PC-9 (cell line): Measurements from ENCODE around the gene STRN4. TPM values are rescaled to one million over a fixed set of nuclear protein-coding genes. Genes with fewer than 3 reads are reported as not detected.

Experiments used
- BruUV-seq: library from RNA; stranded (reverse); fragments of 400-500 nt; replicated peaks from 2 replicates; lab custom pipeline; 2021; lab: Mats Ljungman, UMichigan
- CTCF ChIA-PET: fragments of 300-600 bp; sonication (Branson Sonifier 250); formaldehyde crosslinking; loops from one replicate; lab custom pipeline; 2022; ENCODE audit warnings: antibody characterized with exemption; lab: Charles Lee
- POLR2A ChIA-PET: fragments of 300-600 bp; sonication (Branson Sonifier 250); formaldehyde crosslinking; loops from one replicate; lab custom pipeline; 2022; ENCODE audit warnings: antibody characterized with exemption; ENCODE audit not compliant: unreplicated experiment; lab: Charles Lee
- DNase-seq, 2 experiments: peaks; one replicate each; pipeline versions ENCODE4 v3.0.0 to v3.0.0-alpha.2; 2015 to 2022; ENCODE audit warnings: mixed read lengths in 1 of 2
- H2AFZ ChIP-seq: fragments of 200-600 bp; sonication (generic); 2 replicates; pipeline ENCODE4 v1.8.1; 2017; ENCODE audit warnings: antibody characterized with exemption
- H3F3A ChIP-seq: fragments of 200-600 bp; sonication (generic); 2 replicates; pipeline ENCODE4 v1.8.1; 2017; ENCODE audit warnings: antibody characterized with exemption, mild to moderate bottlenecking, low read depth; ENCODE audit not compliant: insufficient read depth
- H3K27ac ChIP-seq: fragments of 200-600 bp; sonication (generic); 2 replicates; pipeline ENCODE4 v1.6.1; 2016; ENCODE audit warnings: mixed run types
- H3K27me3 ChIP-seq: fragments of 200-600 bp; sonication (generic); 2 replicates; pipeline ENCODE4 v1.6.1; 2016; ENCODE audit warnings: low read depth, mixed run types; ENCODE audit not compliant: insufficient read depth
- H3K36me3 ChIP-seq: fragments of 200-600 bp; sonication (generic); 2 replicates; pipeline ENCODE4 v1.6.1; 2016; ENCODE audit warnings: low read depth, mixed run types
- H3K4me1 ChIP-seq: fragments of 200-600 bp; sonication (generic); replicated peaks from 2 replicates; pipeline ENCODE4 v1.6.1; 2016; ENCODE audit warnings: mixed run types; ENCODE audit not compliant: insufficient read depth
- H3K4me2 ChIP-seq: fragments of 200-600 bp; sonication (generic); 2 replicates; pipeline ENCODE4 v1.6.1; 2017; ENCODE audit warnings: mixed run types
- H3K4me3 ChIP-seq: fragments of 200-600 bp; sonication (generic); 2 replicates; pipeline ENCODE4 v1.6.1; 2016; ENCODE audit warnings: mixed run types
- H3K79me2 ChIP-seq: fragments of 200-600 bp; sonication (generic); 2 replicates; pipeline ENCODE4 v1.6.1; 2017; ENCODE audit warnings: low read depth, mixed run types
- H3K9me2 ChIP-seq: fragments of 200-600 bp; sonication (generic); 2 replicates; pipeline ENCODE4 v1.8.1; 2017; ENCODE audit warnings: mild to moderate bottlenecking; ENCODE audit not compliant: insufficient read depth
- H3K9me3 ChIP-seq: fragments of 200-600 bp; sonication (generic); 2 replicates; pipeline ENCODE4 v1.8.1; 2016; ENCODE audit warnings: low read depth; ENCODE audit not compliant: insufficient read depth
- H4K20me1 ChIP-seq: fragments of 200-600 bp; sonication (generic); 2 replicates; pipeline ENCODE4 v1.8.1; 2017; ENCODE audit not compliant: insufficient read depth
- EZH2 ChIP-seq: fragments of 200-600 bp; sonication (generic); IDR thresholded peaks from 2 replicates; pipeline ENCODE4 v1.8.0; 2017; ENCODE audit warnings: antibody characterized with exemption, low read depth
- intact Hi-C: fragments of 100-400 bp; cut with micrococcal nuclease; formaldehyde crosslinking; loops from one replicate; pipeline ENCODE4 v1.10.0; 2022; ENCODE audit not compliant: unreplicated experiment
- total RNA-seq: library from RNA; stranded (reverse); gene quantifications from 2 replicates; pipeline ENCODE4 v1.2.3, GENCODE V29; 2021
- TF ChIP-seq, protein P1 (sequence below): fragments of 200-600 bp; sonication (generic); conservative IDR thresholded peaks from 2 replicates; pipeline ENCODE4 v1.6.1; 2017; ENCODE audit warnings: mixed run types, antibody characterized with exemption, mild to moderate bottlenecking, moderate library complexity

STRN4 gene
- total RNA-seq, 1 experiment from 2014 or later: 93.3 TPM

- H3K9me2 ChIP-seq: no peaks in the 10 kb centered on the region
- H3K4me3 ChIP-seq: no peak overlapping the region
- no peak for TF ChIP-seq EZH2
- TF ChIP-seq, protein P1, sequence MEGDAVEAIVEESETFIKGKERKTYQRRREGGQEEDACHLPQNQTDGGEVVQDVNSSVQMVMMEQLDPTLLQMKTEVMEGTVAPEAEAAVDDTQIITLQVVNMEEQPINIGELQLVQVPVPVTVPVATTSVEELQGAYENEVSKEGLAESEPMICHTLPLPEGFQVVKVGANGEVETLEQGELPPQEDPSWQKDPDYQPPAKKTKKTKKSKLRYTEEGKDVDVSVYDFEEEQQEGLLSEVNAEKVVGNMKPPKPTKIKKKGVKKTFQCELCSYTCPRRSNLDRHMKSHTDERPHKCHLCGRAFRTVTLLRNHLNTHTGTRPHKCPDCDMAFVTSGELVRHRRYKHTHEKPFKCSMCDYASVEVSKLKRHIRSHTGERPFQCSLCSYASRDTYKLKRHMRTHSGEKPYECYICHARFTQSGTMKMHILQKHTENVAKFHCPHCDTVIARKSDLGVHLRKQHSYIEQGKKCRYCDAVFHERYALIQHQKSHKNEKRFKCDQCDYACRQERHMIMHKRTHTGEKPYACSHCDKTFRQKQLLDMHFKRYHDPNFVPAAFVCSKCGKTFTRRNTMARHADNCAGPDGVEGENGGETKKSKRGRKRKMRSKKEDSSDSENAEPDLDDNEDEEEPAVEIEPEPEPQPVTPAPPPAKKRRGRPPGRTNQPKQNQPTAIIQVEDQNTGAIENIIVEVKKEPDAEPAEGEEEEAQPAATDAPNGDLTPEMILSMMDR: no peak
- ChIA-PET POLR2A (interaction anchor here (0.6 kb wide), 2 partner anchors 107 to 348 kb away, joined by 3 read pairs; no protein-coding TSS in a partner anchor), CTCF (interaction anchor here (0.6 kb wide), 1 partner anchor 1673 kb away, joined by 3 read pairs; no protein-coding TSS in a partner anchor)
- no peaks in the 10 kb centered on the region for H3K27me3 ChIP-seq
- H3F3A ChIP-seq: peaks cover 43% of the 10 kb centered on the region; the same call in 1 of the 2 replicates
- H3K9me3 ChIP-seq: no peaks in the 10 kb centered on the region
- 0 out of 2 replicates have a peak overlapping the region, but pooled peaks have one; percentile 3 for H3K27ac ChIP-seq
- H3K4me2 ChIP-seq: peak overlapping the region; percentile 98
- H3K4me1 ChIP-seq: peaks cover 24% of the 10 kb centered on the region
- peak in 1 of 2 experiments; percentile 57 for DNase-seq
- intact Hi-C loops: no loop called here
- no peak overlapping the region for H2AFZ ChIP-seq
- peaks cover 26% of the 10 kb centered on the region for H3K79me2 ChIP-seq
- 0 out of 2 replicates have a peak, but pooled peaks cover 2% of the 10 kb centered on the region for H4K20me1 ChIP-seq
- no TSS peak for BruUV-seq
- H3K36me3 ChIP-seq: peaks cover 4% of the 10 kb centered on the region; the same call in 1 of the 2 replicates
Observed at GRCh38 chr19:46718157-46718933, 27.9 kb downstream of the STRN4 start.

GRCh38 chr19:46717716-46718143 is 28.5 kb downstream of the STRN4 start:
- 0 out of 2 replicates have a peak, but pooled peaks cover 4% of the 10 kb centered on the region for H4K20me1 ChIP-seq
- no peaks in the 10 kb centered on the region for H3K9me2 ChIP-seq
- no peaks in the 10 kb centered on the region for H3K9me3 ChIP-seq
- peaks cover 27% of the 10 kb centered on the region for H3K4me1 ChIP-seq
- peak overlapping the region; percentile 98 for H3K4me2 ChIP-seq
- no peaks in the 10 kb centered on the region for H3K27me3 ChIP-seq
- peaks cover 32% of the 10 kb centered on the region for H3K79me2 ChIP-seq
- CTCF ChIA-PET: interaction anchor here (0.6 kb wide), 1 partner anchor 1674 kb away, joined by 3 read pairs; no protein-coding TSS in a partner anchor
- POLR2A ChIA-PET: interaction anchor here (0.6 kb wide), 1 partner anchor 107 kb away, joined by 3 read pairs; no protein-coding TSS in a partner anchor
- no TSS peak for BruUV-seq
- intact Hi-C loops: loop anchor here (1.0 kb wide), 1 partner anchor 14 kb away; no protein-coding TSS in a partner anchor
- no peak for DNase-seq
- TF ChIP-seq EZH2: no peak
- TF ChIP-seq, protein P1: no peak
- no peaks in the 10 kb centered on the region; the same call in 1 of the 2 replicates for H3K36me3 ChIP-seq
- peak overlapping the region; percentile 76; the same call in 1 of the 2 replicates for H3K4me3 ChIP-seq
- H3F3A ChIP-seq: peaks cover 43% of the 10 kb centered on the region; the same call in 1 of the 2 replicates
- 0 out of 2 replicates have a peak overlapping the region, but pooled peaks have one; percentile 3 for H3K27ac ChIP-seq
- no peak overlapping the region for H2AFZ ChIP-seq
